ENCODE measurements around the gene ATL1.
A peak's percentile ranks its signal among the peaks of the same experiment; 100 is the strongest.

ATL1 gene

GRCh38 chr14:50590464-50590863, 30.5 kb downstream of the ATL1 start:
- TF ChIP-seq CTCF (IDR thresholded peaks at IDR 0.05; ENCODE audit: insufficient read depth, low read length, missing control alignments), result no peak
- H3K4me3 ChIP-seq (ENCODE audit: low read depth, low read length), result no peak overlapping the region
- CTCF ChIA-PET, result interaction anchor here (0.8 to 2.5 kb wide), 3 partner anchors 11 to 185 kb away, joined by 5 to 8 read pairs (median 6); no protein-coding TSS in a partner anchor
- DNase-seq (ENCODE audit: low read depth, low spot score), result no peak
- POLR2A ChIA-PET, result no interaction called here

- ChIA-PET POLR2A (no interaction called here), CTCF (interaction anchor here (0.8 to 5.9 kb wide), 2 partner anchors 180 to 187 kb away, joined by 3 to 115 read pairs; no protein-coding TSS in a partner anchor)
- DNase-seq (ENCODE audit: low read depth, low spot score), result no peak
- no peak for TF ChIP-seq CTCF (IDR thresholded peaks at IDR 0.05; ENCODE audit: insufficient read depth, low read length, missing control alignments)
- no peak overlapping the region for H3K4me3 ChIP-seq (ENCODE audit: low read depth, low read length)
Observed at GRCh38 chr14:50594577-50595316, 34.8 kb downstream of the ATL1 start.

GRCh38 chr14:50598765-50599164, 38.8 kb downstream of the ATL1 start:
- DNase-seq (ENCODE audit: low read depth, low spot score), result no peak
- no peak for TF ChIP-seq CTCF (IDR thresholded peaks at IDR 0.05; ENCODE audit: insufficient read depth, low read length, missing control alignments)
- POLR2A ChIA-PET, result no interaction called here
- no peak overlapping the region for H3K4me3 ChIP-seq (ENCODE audit: low read depth, low read length)
- CTCF ChIA-PET, result interaction anchor here (0.7 to 5.9 kb wide), 10 partner anchors 9 to 264 kb away, joined by 3 to 115 read pairs (median 6); no protein-coding TSS in a partner anchor

- POLR2A ChIA-PET, result no interaction called here
- TF ChIP-seq CTCF (IDR thresholded peaks at IDR 0.05; ENCODE audit: insufficient read depth, low read length, missing control alignments), result peak; percentile 45
- H3K4me3 ChIP-seq (ENCODE audit: low read depth, low read length), result no peak overlapping the region
- DNase-seq (ENCODE audit: low read depth, low spot score), result no peak
- CTCF ChIA-PET, result interaction anchor here (0.6 to 5.9 kb wide), 44 partner anchors 8 to 326 kb away, joined by 3 to 187 read pairs (median 5); no protein-coding TSS in a partner anchor
Observed at GRCh38 chr14:50599700-50600444, 39.9 kb downstream of the ATL1 start.

GRCh38 chr14:50600849-50601248, 40.9 kb downstream of the ATL1 start:
- POLR2A ChIA-PET, result no interaction called here
- DNase-seq (ENCODE audit: low read depth, low spot score), result no peak
- CTCF ChIA-PET, result interaction anchor here (0.6 to 2.9 kb wide), 44 partner anchors 9 to 325 kb away, joined by 3 to 187 read pairs (median 4); partner anchors contain the start of gene ATL1
- H3K4me3 ChIP-seq (ENCODE audit: low read depth, low read length), result no peak overlapping the region
- no peak for TF ChIP-seq CTCF (IDR thresholded peaks at IDR 0.05; ENCODE audit: insufficient read depth, low read length, missing control alignments)

GRCh38 chr14:50601394-50601793, 41.4 kb downstream of the ATL1 start:
- CTCF ChIA-PET, result interaction anchor here (0.8 to 2.9 kb wide), 27 partner anchors 9 to 324 kb away, joined by 3 to 187 read pairs (median 5); partner anchors contain the start of gene ATL1
- no peak for DNase-seq (ENCODE audit: low read depth, low spot score)
- POLR2A ChIA-PET, result no interaction called here
- no peak for TF ChIP-seq CTCF (IDR thresholded peaks at IDR 0.05; ENCODE audit: insufficient read depth, low read length, missing control alignments)
- H3K4me3 ChIP-seq (ENCODE audit: low read depth, low read length), result no peak overlapping the region
